GM12874 (cell line): ENCODE results near the gene C19orf81.

ENCODE experiments used
- TF ChIP-seq, protein P1 (sequence below): IDR thresholded peaks from 2 replicates; pipeline ENCODE4 v1.5.1; 2011; ENCODE audit warnings: low read depth, mild to moderate bottlenecking, control low read depth, low read length, moderate library complexity; ENCODE audit not compliant: insufficient read depth

Gene C19orf81

DNA sequence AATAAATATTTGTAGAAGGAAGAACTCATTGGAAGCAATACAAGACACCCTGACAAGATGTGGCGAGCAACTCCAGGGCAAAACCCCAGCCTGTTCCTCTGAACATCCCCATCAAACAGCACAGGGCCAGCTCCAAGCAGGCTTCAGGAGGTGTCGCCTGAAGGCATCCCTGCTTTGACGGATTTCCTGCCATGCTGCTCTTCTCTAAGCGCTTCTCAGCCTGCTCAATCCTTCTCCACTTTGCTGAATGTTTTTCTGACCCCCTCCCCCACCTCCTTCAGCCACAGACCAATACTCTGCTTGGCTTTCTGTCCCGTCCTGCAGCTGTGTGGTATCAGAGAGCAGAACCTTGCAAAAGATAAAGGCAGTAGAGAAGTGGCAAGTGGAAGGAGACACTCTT lies 28.4 kb downstream of the C19orf81 start:
- TF ChIP-seq, protein P1, sequence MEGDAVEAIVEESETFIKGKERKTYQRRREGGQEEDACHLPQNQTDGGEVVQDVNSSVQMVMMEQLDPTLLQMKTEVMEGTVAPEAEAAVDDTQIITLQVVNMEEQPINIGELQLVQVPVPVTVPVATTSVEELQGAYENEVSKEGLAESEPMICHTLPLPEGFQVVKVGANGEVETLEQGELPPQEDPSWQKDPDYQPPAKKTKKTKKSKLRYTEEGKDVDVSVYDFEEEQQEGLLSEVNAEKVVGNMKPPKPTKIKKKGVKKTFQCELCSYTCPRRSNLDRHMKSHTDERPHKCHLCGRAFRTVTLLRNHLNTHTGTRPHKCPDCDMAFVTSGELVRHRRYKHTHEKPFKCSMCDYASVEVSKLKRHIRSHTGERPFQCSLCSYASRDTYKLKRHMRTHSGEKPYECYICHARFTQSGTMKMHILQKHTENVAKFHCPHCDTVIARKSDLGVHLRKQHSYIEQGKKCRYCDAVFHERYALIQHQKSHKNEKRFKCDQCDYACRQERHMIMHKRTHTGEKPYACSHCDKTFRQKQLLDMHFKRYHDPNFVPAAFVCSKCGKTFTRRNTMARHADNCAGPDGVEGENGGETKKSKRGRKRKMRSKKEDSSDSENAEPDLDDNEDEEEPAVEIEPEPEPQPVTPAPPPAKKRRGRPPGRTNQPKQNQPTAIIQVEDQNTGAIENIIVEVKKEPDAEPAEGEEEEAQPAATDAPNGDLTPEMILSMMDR = no peak

DNA sequence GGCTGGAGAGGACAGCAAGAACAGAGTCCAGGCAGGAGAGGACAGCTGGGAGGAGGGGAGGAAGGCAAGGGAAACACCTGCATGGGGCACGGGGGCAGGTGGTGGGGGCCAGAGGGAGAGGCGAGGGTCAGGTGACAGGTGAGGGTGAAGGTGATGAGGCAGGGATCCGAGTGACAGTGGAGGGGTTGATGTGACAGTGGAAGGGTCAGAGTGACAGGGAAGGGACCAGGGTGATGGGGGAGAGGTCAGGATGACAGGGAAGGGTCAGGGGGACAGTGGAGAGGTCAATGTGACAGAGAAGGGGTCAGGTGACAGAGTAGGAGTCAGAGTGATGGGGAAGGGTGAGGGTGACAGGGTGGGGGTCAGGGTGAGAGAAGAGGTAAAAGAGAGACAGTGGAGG lies 29.1 kb downstream of the C19orf81 start:
- TF ChIP-seq, protein P1 = no peak

DNA sequence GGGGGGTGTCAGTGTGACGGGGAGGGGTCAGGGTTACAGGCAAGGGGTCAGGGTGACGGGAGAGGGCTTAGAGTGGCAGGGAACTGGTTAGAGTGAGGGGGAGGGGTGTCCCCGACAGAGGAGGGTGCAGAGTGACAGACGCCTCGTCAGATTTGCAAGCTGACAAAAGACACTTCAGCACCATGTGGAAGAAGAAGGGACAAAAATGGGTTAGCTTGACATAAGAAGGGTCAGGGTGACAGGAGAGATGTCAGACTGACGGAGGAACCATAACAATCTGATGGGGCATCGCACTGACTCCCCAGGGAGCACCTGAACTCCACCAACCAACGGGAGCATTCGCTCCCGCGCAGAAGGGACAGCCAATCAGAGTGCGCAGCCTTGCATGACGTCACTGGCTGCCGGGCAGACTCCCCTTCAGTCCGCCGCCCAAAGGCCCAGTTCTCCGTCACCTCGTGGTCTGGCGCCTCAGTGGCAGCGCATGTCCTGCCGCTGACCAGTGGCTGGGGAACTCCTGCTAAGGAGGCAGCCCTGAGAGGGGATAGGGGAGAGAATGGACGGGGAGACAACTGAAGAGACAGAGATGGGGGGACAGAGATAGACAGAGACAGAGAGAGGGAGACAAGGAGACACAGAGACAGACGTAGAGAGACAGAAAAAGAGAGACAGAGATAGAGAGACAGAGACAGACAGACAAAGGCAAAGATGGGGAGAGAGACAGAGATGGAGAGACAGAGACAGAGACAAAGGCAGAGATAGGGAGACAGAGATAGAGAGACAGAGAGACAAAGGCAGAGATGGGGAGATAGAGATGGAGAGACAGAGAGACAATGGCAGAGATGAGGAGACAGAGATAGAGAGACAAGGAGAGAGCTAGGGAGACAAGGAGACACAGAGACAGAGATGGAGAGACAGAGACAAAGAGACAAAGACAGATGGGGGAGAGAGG lies 30.2 kb downstream of the C19orf81 start:
- TF ChIP-seq, protein P1 = no peak

DNA sequence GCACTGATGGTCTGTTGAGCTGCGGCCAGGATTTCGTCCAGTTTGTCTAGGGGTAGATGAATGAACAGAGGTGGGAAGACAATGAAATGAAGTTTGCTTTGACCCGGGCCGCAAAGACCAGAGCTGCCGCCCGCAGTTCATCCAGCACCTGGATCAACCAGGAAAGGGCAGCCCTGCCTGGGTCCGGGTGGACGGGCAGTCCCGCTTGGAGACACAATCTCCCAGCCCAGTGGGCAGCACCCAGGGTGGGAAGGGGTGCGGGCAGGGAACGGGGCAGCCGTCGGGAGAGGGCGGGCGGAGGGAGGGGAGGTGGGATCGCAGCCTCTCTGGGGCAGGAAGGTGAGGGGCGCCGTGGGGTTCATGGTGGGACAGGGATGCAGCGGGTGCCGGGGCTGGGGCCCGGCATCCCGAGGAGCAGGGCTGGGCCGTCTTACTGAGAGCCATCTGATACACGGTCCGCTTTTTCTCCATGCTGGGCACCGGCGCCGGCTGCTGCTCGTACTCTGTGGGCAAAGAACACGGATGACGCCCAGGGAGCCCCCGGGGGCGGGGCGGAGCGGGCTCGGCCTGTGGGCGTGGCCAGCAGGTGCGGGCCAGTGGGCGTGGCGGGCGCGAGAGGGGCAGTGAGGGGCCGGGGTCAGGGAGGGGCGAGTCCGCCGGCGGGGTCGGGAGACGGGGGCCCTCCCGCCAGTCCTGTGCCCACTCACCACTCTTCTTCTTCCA lies 37.2 kb downstream of the C19orf81 start:
- TF ChIP-seq, protein P1 = no peak

DNA sequence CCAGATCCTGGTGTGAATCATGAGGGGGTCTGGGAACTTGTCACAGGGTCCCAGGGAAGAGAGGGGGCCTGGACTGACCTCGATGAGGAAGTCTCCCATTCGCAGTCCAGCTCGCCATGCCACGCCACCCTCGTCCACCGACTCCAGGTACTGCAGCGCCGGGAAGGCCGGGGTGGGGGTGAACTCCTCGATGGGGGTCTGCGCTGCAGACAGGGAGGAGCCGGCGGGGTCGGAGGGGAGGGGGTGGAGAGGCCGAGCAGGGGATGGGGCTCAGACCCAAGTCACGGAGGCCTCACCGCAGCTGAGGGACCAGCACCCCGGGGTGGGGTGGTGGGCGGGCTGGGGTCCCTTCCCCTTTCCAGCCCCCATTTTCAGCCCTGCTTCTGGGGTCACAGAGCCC lies 39.5 kb downstream of the C19orf81 start:
- TF ChIP-seq, protein P1 = no peak

DNA sequence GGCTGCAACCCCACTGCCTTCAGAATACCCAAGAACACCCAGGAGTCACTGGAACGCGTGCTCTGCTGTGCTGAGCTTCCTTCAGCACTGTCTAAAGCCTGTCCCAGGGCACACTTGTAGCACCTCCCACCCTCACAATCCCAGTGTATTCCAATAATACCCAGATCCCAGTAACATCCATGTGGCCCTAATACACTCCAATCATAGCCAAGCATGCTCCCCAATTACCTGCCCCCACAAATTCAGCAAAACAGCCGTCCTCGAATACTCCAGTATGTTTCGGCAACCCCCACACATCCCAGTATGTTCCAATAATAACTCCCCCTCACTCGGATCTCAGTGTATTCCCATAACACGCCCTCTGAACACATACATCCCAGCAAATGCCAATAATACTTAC lies 41.2 kb downstream of the C19orf81 start:
- TF ChIP-seq, protein P1 = no peak
